Gastroesophageal sphincter (tissue), 4 donors: Measurements from ENCODE around the gene LELP1. TPM values are rescaled to one million over a fixed set of nuclear protein-coding genes. Genes with fewer than 3 reads are reported as not detected.

Experiments
- ATAC-seq: fragments of 150-250 bp; one replicate; pipeline ENCODE4 v1.9.1; 2016; ENCODE audit warnings: mild to moderate bottlenecking, moderate library complexity
- H3K27ac ChIP-seq, 4 donors: fragments of 200-600 bp; sonication (generic) in 3 of 4; 1 replicate in 3 of 4; 2 replicates in 1 of 4; pipeline ENCODE4 v1.5.1; 2016 to 2019
- H3K27me3 ChIP-seq: fragments of 200-600 bp; sonication (generic); one replicate; pipeline ENCODE4 v1.5.1; 2019
- H3K36me3 ChIP-seq, 2 donors: fragments of 200-600 bp; sonication (generic); one replicate each; pipeline ENCODE4 v1.5.1; 2019; ENCODE audit warnings: control low read depth in 1 of 2
- H3K4me1 ChIP-seq, 3 donors: fragments of 200-600 bp; sonication (generic); 1 replicate in 2 of 3; 2 replicates in 1 of 3; pipeline ENCODE4 v1.5.1; 2016 to 2019; ENCODE audit warnings: control low read depth in 2 of 3
- H3K4me3 ChIP-seq, 2 donors: fragments of 200-600 bp; sonication (generic); one replicate each; pipeline ENCODE4 v1.5.1; 2019; ENCODE audit warnings: mild to moderate bottlenecking in 1 of 2, moderate library complexity in 1 of 2
- H3K9me3 ChIP-seq, 3 donors: fragments of 200-600 bp; sonication (generic); one replicate each; pipeline ENCODE4 v1.5.1; 2017 to 2019; ENCODE audit warnings: control low read depth in 2 of 3
- CTCF ChIP-seq, 4 experiments: fragments of 200-600 bp in 2 of 4; fragments of 450-650 bp in 2 of 4; sonication (generic) in 1 of 4; IDR thresholded peaks; one replicate each; pipeline ENCODE4 v1.5.1; 2017 to 2019; ENCODE audit warnings: antibody characterized with exemption in 4 of 4, mild to moderate bottlenecking in 2 of 4, moderate library complexity in 2 of 4
- EP300 ChIP-seq: sonication (generic); formaldehyde crosslinking; IDR thresholded peaks from one replicate; pipeline ENCODE4 v1.6.1; 2017; ENCODE audit warnings: antibody characterized with exemption, mild to moderate bottlenecking
- POLR2A ChIP-seq, 2 donors: fragments of 450-650 bp; IDR thresholded peaks; one replicate each; pipeline ENCODE4 v1.6.1; 2017; ENCODE audit warnings: antibody characterized with exemption in 2 of 2, mild to moderate bottlenecking in 2 of 2, moderate library complexity in 1 of 2
- POLR2AphosphoS5 ChIP-seq: sonication (generic); formaldehyde crosslinking; IDR thresholded peaks from one replicate; pipeline ENCODE4 v1.6.1; 2017; ENCODE audit warnings: antibody characterized with exemption
- WGBS, 2 donors: methylation state at CpG; one replicate each; pipeline ENCODE4 v1.1.5; 2018; ENCODE audit warnings: low coverage in 1 of 2; 5-methylcytosine and 5-hydroxymethylcytosine counted together
- total RNA-seq, 4 donors: library from RNA; depleted of rRNA; stranded (reverse); fragments of >200 nt; gene quantifications; one replicate each; pipeline ENCODE4 v1.1.0, GENCODE V29; 2016

The LELP1 gene
- total RNA-seq, 4 donors from 2014 or later, result not detected

DNA sequence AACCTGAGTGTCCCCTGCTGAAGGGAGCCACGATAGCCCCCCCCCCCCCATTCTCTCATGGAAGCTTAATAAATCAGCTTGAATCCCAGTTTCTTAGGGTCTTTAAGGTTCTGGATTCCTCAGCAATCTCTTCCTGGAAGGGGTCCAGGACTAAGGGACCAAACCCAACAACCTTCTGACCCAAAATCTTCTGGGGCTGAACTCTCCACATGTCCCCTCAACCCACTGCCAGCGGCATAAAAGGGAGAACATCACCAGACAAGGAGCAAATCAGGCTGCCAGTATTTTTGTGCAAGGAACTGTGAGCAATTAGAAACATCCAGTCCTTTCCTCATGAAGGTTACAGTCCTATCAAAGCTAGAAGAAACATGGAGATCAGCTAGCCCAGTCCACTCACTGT is 43.6 kb downstream of the LELP1 start:
- TF ChIP-seq CTCF (IDR thresholded peaks at IDR 0.05) (no peak), POLR2A (IDR thresholded peaks at IDR 0.05) (no peak), EP300 (no peak)
- H3K27ac ChIP-seq, result no peak overlapping the region
- no peaks in the 10 kb centered on the region for H3K36me3 ChIP-seq
- no peaks in the 10 kb centered on the region for H3K9me3 ChIP-seq
- no peak overlapping the region for H3K4me3 ChIP-seq
- H3K4me1 ChIP-seq, result no peaks in the 10 kb centered on the region
- WGBS, 2 donors, result 83% methylated on average over 2 of the region's 2 CpGs; no CpG with 5 or more reads in 1 of the 2 donors
- no peak for ATAC-seq
- peaks cover 33% of the 10 kb centered on the region for H3K27me3 ChIP-seq

GRCh38 chr1:153248176-153248879 is 45.1 kb downstream of the LELP1 start:
- WGBS, 2 donors, result 51 to 67% methylated on average over 1 to 3 of the region's 5 CpGs
- no peaks in the 10 kb centered on the region for H3K9me3 ChIP-seq

DNA sequence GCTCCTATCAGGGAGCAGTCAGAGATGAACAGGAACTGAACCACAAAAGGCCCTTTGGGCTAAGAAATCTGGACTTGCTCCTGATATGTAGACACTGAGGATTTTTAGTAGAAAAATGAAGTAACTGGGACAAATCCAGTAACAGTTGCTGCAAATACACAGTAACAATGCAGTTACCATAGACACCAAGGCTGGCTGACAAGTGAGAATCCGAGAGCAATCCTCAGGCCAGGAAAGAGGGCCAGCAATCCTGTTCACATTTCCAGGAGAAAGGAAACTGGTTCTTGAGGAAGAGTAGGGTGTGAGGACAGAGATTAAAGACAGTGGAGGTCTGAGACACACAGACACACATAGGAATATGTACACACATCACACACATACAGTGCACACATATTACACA is 46.9 kb downstream of the LELP1 start:
- Histone ChIP-seq H3K4me1 (no peaks in the 10 kb centered on the region), H3K36me3 (no peaks in the 10 kb centered on the region), H3K27me3 (peaks cover 36% of the 10 kb centered on the region), H3K27ac (no peak overlapping the region), H3K9me3 (no peaks in the 10 kb centered on the region), H3K4me3 (no peak overlapping the region)
- 11 to 38% methylated on average over 1 of the region's 1 CpG for WGBS, 2 donors
- ATAC-seq, result no peak
- TF ChIP-seq CTCF (IDR thresholded peaks at IDR 0.05) (no peak), POLR2A (IDR thresholded peaks at IDR 0.05) (no peak), POLR2AphosphoS5 (no peak), EP300 (no peak)

More at GRCh38 chr1:153248176-153248879, 45.1 kb downstream of the LELP1 start:
- Histone ChIP-seq H3K36me3 (no peaks in the 10 kb centered on the region), H3K27me3 (peaks cover 33% of the 10 kb centered on the region), H3K27ac (no peak overlapping the region), H3K4me3 (no peak overlapping the region), H3K4me1 (no peaks in the 10 kb centered on the region)
- ATAC-seq, result no peak
- TF ChIP-seq CTCF (IDR thresholded peaks at IDR 0.05) (no peak), POLR2AphosphoS5 (no peak), POLR2A (IDR thresholded peaks at IDR 0.05) (no peak), EP300 (no peak)

GRCh38 chr1:153251087-153251486 is 47.9 kb downstream of the LELP1 start:
- no peaks in the 10 kb centered on the region for H3K4me1 ChIP-seq
- H3K27me3 ChIP-seq, result peaks cover 27% of the 10 kb centered on the region
- no peak overlapping the region for H3K4me3 ChIP-seq
- 77 to 100% methylated on average over 1 of the region's 2 CpGs for WGBS, 2 donors
- ATAC-seq, result no peak
- no peaks in the 10 kb centered on the region for H3K36me3 ChIP-seq
- TF ChIP-seq CTCF (IDR thresholded peaks at IDR 0.05) (no peak), EP300 (no peak), POLR2AphosphoS5 (no peak), POLR2A (IDR thresholded peaks at IDR 0.05) (no peak)
- H3K9me3 ChIP-seq, result no peaks in the 10 kb centered on the region
- H3K27ac ChIP-seq, result no peak overlapping the region

- 86 to 88% methylated on average over 2 to 3 of the region's 3 CpGs for WGBS, 2 donors
- Histone ChIP-seq H3K9me3 (no peaks in the 10 kb centered on the region), H3K27me3 (peaks cover 25% of the 10 kb centered on the region), H3K4me1 (no peaks in the 10 kb centered on the region), H3K36me3 (no peaks in the 10 kb centered on the region), H3K4me3 (no peak overlapping the region), H3K27ac (no peak overlapping the region)
- TF ChIP-seq POLR2AphosphoS5 (no peak), POLR2A (IDR thresholded peaks at IDR 0.05) (no peak), EP300 (no peak), CTCF (IDR thresholded peaks at IDR 0.05) (no peak)
- ATAC-seq, result no peak
Measured at GRCh38 chr1:153251562-153251961, 48.3 kb downstream of the LELP1 start.
